Spleen (tissue), 11 donors: ENCODE data around the gene SREBF1. TPM values are rescaled to one million over a fixed set of nuclear protein-coding genes. Genes with fewer than 3 reads are reported as not detected.

Experiments used
- DNase-seq: peaks from one replicate; pipeline ENCODE4 v3.0.0-alpha.2; 2020
- H3K27ac ChIP-seq, 8 donors: fragments of 200-600 bp; sonication (generic) in 7 of 8; 1 replicate in 4 of 8; 2 replicates in 4 of 8; pipeline versions ENCODE4 v1.5.0 to v1.8.0; 2016 to 2021; ENCODE audit warnings: inconsistent platforms in 4 of 8, mild to moderate bottlenecking in 4 of 8, moderate library complexity in 1 of 8
- H3K27me3 ChIP-seq, 7 donors: fragments of 200-600 bp; sonication (generic) in 6 of 7; replicated peaks in 1 of 7; 1 replicate in 4 of 7; 2 replicates in 3 of 7; pipeline versions ENCODE4 v1.5.0 to v1.8.0; 2016 to 2021; ENCODE audit warnings: inconsistent platforms in 3 of 7, mild to moderate bottlenecking in 1 of 7
- H3K36me3 ChIP-seq, 6 donors: fragments of 200-600 bp; sonication (generic) in 5 of 6; 1 replicate in 4 of 6; 2 replicates in 2 of 6; pipeline versions ENCODE4 v1.5.0 to v1.8.0; 2016 to 2021; ENCODE audit warnings: inconsistent platforms in 2 of 6
- H3K4me1 ChIP-seq, 6 donors: fragments of 200-600 bp; sonication (generic) in 5 of 6; 1 replicate in 3 of 6; 2 replicates in 3 of 6; pipeline versions ENCODE4 v1.5.0 to v1.8.0; 2016 to 2021; ENCODE audit warnings: inconsistent platforms in 3 of 6
- H3K4me3 ChIP-seq, 8 donors: fragments of 200-600 bp; sonication (generic) in 7 of 8; 1 replicate in 4 of 8; 2 replicates in 4 of 8; pipeline versions ENCODE4 v1.5.0 to v1.8.0; 2016 to 2021; ENCODE audit warnings: inconsistent platforms in 4 of 8, mild to moderate bottlenecking in 4 of 8, moderate library complexity in 2 of 8
- H3K9me3 ChIP-seq, 8 donors: fragments of 200-600 bp; sonication (generic) in 7 of 8; 1 replicate in 4 of 8; 2 replicates in 4 of 8; pipeline versions ENCODE4 v1.5.0 to v1.8.0; 2016 to 2021; ENCODE audit warnings: inconsistent platforms in 4 of 8
- POLR2A ChIP-seq, 3 donors: fragments of 450-650 bp; IDR thresholded peaks; one replicate each; pipeline ENCODE4 v1.5.1; 2017; ENCODE audit warnings: antibody characterized with exemption in 3 of 3, mild to moderate bottlenecking in 1 of 3
- POLR2AphosphoS5 ChIP-seq, 3 donors: sonication (generic); formaldehyde crosslinking; IDR thresholded peaks; one replicate each; pipeline ENCODE4 v1.5.1; 2017; ENCODE audit warnings: antibody characterized with exemption in 3 of 3
- WGBS, 5 donors: extraction: QIAGEN DNeasy Blood & Tissue Kit in 3 of 5; methylation state at CpG; one replicate each; pipeline versions ENCODE4 v1.1.5 to v1.1.7; 2013 to 2018; 5-methylcytosine and 5-hydroxymethylcytosine counted together
- intact Hi-C: fragments of 100-400 bp; cut with DNase I; formaldehyde crosslinking; loops from one replicate; pipeline ENCODE4 v1.15.0; 2023; ENCODE audit warnings: low total_unique reads
- polyA plus RNA-seq, 3 donors: library from polyadenylated mRNA; stranded (reverse); fragments of 200-250 nt; gene quantifications; one replicate each; pipeline ENCODE4 v1.2.1, GENCODE V29; 2013
- total RNA-seq, 7 donors: library from RNA; depleted of rRNA in 3 of 7; stranded (reverse); fragments of >200 nt in 3 of 7; fragmentation: NEBNext Ultra II Directional in 4 of 7; extraction: Animal tissue kit (Norgen Biotek cat#: 25700) in 4 of 7; gene quantifications; one replicate each; pipeline versions ENCODE4 v1.1.0 to v1.2.1, GENCODE V29; 2016 to 2021
- TF ChIP-seq, protein P1 (sequence below), 11 experiments: fragments of 200-600 bp in 7 of 11; fragments of 450-650 bp in 4 of 11; sonication (generic) in 4 of 11; IDR thresholded peaks in 8 of 11; conservative IDR thresholded peaks in 3 of 11; 1 replicate in 7 of 11; 2 replicates in 4 of 11; pipeline versions ENCODE4 v1.4.0 to v1.8.0; 2016 to 2021; ENCODE audit warnings: antibody characterized with exemption in 11 of 11, inconsistent platforms in 4 of 11, mild to moderate bottlenecking in 1 of 11
- donor health status: healthy with polysubstance abuse.
- donor health status: DM: no; HTN: no; CAD: no; lungs with moderate emphysema.
- donor health status: DM: no; HTN: no; CAD: no.
- donor health status: Bipolar disorder and iron deficiency.
- donor health status: healthy.
- donor health status: DM: no; HTN: no; CAD: no.
- donor health status: DM: yes; HTN: yes; CAD: no.

SREBF1 gene
- total and polyA plus RNA-seq, 10 donors, result 25.0 to 74.8 (median 48.0) TPM

DNA sequence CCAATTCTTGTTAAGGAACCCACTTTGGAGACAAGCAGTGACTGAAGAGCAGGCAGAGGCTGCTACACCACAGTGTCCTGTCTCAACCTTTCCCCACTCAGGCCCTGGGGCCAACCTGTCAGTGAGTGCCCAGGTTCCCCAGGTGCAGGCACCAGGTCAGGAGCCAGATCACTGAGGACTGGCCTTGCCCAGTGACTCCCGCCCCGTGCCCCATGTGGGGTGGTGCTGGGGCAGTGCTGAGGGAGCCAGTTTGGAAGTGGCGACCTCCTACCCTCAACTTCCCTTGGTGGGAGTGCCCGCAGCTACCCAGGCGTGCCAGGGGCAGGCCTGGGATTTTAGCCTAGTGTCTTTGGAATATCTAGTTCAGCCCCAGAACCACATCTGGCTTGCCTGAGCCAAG is 29.3 kb downstream of the SREBF1 start:
- WGBS, 5 donors, result 69 to 90% (median 79%) methylated on average over 3 to 5 of the region's 5 CpGs; no CpG with 5 or more reads in 1 of the 5 donors
- intact Hi-C loops, result no loop called here
- Histone ChIP-seq H3K27me3 (no peaks in the 10 kb centered on the region), H3K4me1 (peaks cover 7 to 47% (median 18%) of the 10 kb centered on the region in 6 donors), H3K9me3 (no peaks in the 10 kb centered on the region), H3K4me3 (no peak overlapping the region), H3K36me3 (peaks cover 0 to 84% (median 35%) of the 10 kb centered on the region in 6 donors), H3K27ac (peak overlapping the region in 2 of 8 donors; percentile 4 to 48)
- TF ChIP-seq, protein P1, sequence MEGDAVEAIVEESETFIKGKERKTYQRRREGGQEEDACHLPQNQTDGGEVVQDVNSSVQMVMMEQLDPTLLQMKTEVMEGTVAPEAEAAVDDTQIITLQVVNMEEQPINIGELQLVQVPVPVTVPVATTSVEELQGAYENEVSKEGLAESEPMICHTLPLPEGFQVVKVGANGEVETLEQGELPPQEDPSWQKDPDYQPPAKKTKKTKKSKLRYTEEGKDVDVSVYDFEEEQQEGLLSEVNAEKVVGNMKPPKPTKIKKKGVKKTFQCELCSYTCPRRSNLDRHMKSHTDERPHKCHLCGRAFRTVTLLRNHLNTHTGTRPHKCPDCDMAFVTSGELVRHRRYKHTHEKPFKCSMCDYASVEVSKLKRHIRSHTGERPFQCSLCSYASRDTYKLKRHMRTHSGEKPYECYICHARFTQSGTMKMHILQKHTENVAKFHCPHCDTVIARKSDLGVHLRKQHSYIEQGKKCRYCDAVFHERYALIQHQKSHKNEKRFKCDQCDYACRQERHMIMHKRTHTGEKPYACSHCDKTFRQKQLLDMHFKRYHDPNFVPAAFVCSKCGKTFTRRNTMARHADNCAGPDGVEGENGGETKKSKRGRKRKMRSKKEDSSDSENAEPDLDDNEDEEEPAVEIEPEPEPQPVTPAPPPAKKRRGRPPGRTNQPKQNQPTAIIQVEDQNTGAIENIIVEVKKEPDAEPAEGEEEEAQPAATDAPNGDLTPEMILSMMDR (IDR thresholded peaks at IDR 0.05 in 8 of 11, conservative IDR thresholded peaks at IDR 0.05 in 3 of 11), result no peak
- peak in 1 of 3 donors; percentile 51 for TF ChIP-seq POLR2AphosphoS5 (IDR thresholded peaks at IDR 0.05)
- no peak for DNase-seq

DNA sequence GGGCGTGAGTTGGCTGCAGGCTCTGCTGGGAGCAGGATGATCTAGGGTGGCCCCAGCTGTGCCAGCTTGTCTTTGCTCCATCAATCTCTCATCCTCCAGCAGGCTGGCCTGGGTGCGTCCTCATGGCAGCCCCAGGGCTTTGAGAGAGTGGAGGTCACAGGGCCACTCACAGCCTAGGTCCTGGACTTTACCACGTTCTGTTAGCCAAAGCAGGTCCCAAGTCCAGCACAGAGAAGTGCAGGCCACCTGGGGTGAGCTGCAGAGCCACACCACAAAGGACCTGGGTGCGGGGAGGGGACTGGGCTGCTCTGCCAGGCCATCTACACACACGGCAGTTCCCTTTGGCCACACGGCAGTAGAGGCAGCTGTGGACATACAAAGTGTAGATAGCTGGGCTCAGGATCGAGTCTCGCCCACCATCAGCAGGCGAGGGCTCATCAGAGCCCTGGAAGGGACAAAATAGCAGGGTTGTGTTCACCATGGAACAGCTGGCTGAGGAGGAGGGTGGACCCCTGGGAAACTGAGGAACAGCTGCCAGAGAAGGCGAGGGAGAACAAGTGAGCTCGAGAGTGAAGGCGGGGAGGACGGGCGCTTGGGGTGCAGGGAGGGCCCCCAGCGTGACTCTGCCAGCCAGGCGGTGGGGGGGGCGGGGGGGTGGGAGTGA is 30.0 kb downstream of the SREBF1 start:
- intact Hi-C loops, result no loop called here
- H3K36me3 ChIP-seq, result peaks cover 0 to 85% (median 33%) of the 10 kb centered on the region in 6 donors
- WGBS, 5 donors, result 87 to 97% (median 93%) methylated on average over 12 to 17 of the region's 17 CpGs

DNA sequence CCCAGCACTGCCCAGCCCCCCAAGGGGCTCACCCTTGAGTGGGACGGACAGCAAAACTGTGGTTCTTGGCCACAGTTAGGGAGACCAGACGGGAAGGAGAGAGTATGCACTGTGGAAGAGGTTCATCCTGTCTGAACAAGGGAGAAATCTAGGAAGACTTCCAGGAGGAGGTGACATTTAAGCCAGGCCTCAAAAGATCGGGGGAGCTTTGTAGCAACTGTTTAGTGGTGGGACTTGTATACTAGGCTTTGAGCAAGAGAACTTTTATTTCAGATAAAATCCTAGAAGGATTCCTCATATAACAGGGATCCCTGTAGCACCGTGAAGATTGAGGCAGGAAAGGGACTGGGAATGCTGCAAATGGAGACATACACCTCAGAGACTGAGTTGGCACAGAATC is 30.8 kb downstream of the SREBF1 start:
- intact Hi-C loops, result no loop called here
- Histone ChIP-seq H3K36me3 (peaks cover 0 to 85% (median 31%) of the 10 kb centered on the region in 6 donors), H3K4me3 (no peak overlapping the region), H3K9me3 (no peaks in the 10 kb centered on the region), H3K4me1 (peaks cover 0 to 33% (median 7%) of the 10 kb centered on the region in 6 donors), H3K27ac (no peak overlapping the region), H3K27me3 (no peaks in the 10 kb centered on the region)
- TF ChIP-seq, protein P1 (IDR thresholded peaks at IDR 0.05 in 8 of 11, conservative IDR thresholded peaks at IDR 0.05 in 3 of 11), result no peak
- TF ChIP-seq POLR2A (IDR thresholded peaks at IDR 0.05), result no peak
- TF ChIP-seq POLR2AphosphoS5 (IDR thresholded peaks at IDR 0.05), result no peak
- DNase-seq, result no peak
- 89 to 96% (median 92%) methylated on average over 4 of the region's 4 CpGs for WGBS, 5 donors

More for the DNA sequence above, 30.0 kb downstream of the SREBF1 start:
- H3K4me3 ChIP-seq, result no peak overlapping the region
- no peaks in the 10 kb centered on the region for H3K9me3 ChIP-seq
- H3K27me3 ChIP-seq, result no peaks in the 10 kb centered on the region
- no peak overlapping the region for H3K27ac ChIP-seq
- no peak for TF ChIP-seq POLR2A (IDR thresholded peaks at IDR 0.05)
- TF ChIP-seq POLR2AphosphoS5 (IDR thresholded peaks at IDR 0.05), result peak in 2 of 3 donors; percentile 5 to 40
- DNase-seq, result no peak
- H3K4me1 ChIP-seq, result peaks cover 0 to 40% (median 11%) of the 10 kb centered on the region in 6 donors

DNA sequence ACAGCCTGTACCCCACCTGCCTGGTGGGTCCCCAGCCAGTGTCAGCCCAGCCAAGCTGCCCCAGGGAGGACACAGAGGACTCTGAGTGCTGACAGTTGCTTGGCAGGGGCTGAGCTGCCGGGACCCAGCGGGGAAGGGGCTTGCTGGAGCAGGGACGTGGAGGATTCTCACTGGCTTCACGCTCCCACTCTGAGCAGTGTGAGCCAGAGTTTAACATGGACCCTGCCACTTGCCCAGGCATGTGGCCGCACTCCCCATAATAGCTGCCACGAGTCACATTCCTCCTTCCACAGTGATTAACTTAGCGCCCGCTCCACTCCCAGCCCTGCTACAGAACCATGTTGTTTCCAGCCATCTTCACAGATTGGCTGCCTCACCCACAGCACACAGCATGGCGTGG is 31.2 kb downstream of the SREBF1 start:
- Histone ChIP-seq H3K4me1 (peaks cover 0 to 32% (median 7%) of the 10 kb centered on the region in 6 donors), H3K27ac (no peak overlapping the region), H3K36me3 (peaks cover 0 to 83% (median 26%) of the 10 kb centered on the region in 6 donors), H3K9me3 (no peaks in the 10 kb centered on the region), H3K4me3 (no peak overlapping the region), H3K27me3 (no peaks in the 10 kb centered on the region)
- intact Hi-C loops, result no loop called here
- TF ChIP-seq, protein P1 (IDR thresholded peaks at IDR 0.05 in 8 of 11, conservative IDR thresholded peaks at IDR 0.05 in 3 of 11), result no peak
- peak in 2 of 3 donors; percentile 12 to 56 for TF ChIP-seq POLR2AphosphoS5 (IDR thresholded peaks at IDR 0.05)
- DNase-seq, result no peak
- WGBS, 5 donors, result 82 to 92% (median 89%) methylated on average over 6 to 9 of the region's 9 CpGs
